Glomerular endothelial cell (primary cell): ENCODE measurements around the gene NNMT. TPM values are rescaled to one million over a fixed set of nuclear protein-coding genes. Genes with fewer than 3 reads are reported as not detected.

Source experiments
- DNase-seq: peaks from one replicate; pipeline ENCODE4 v3.0.0-alpha.2; 2011; ENCODE audit warnings: low read depth, low spot score; ENCODE audit errors: extremely low read depth
- total RNA-seq: library from RNA; depleted of rRNA; stranded (reverse); fragments of >200 nt; gene quantifications from 2 replicates; pipeline ENCODE4 v1.2.3, GENCODE V29; 2015

The NNMT gene
- total RNA-seq, 1 donor from 2014 or later, result 279 TPM

GRCh38 chr11:114282488-114282887, 13.7 kb upstream of the NNMT start:
- no peak for DNase-seq

GRCh38 chr11:114283422-114283821, 12.8 kb upstream of the NNMT start:
- DNase-seq, result no peak

GRCh38 chr11:114284021-114284420, 12.2 kb upstream of the NNMT start:
- DNase-seq, result no peak

GRCh38 chr11:114284914-114285313, 11.3 kb upstream of the NNMT start:
- DNase-seq, result no peak

GRCh38 chr11:114285599-114285998, 10.6 kb upstream of the NNMT start:
- no peak for DNase-seq

GRCh38 chr11:114286229-114286628, 10.0 kb upstream of the NNMT start:
- no peak for DNase-seq

GRCh38 chr11:114287154-114287553, 9.0 kb upstream of the NNMT start:
- no peak for DNase-seq

- DNase-seq, result no peak
Observed at GRCh38 chr11:114288136-114288535, 8.1 kb upstream of the NNMT start.

- no peak for DNase-seq
Observed at GRCh38 chr11:114289779-114290178, 6.4 kb upstream of the NNMT start.

GRCh38 chr11:114290503-114291235, 5.5 kb upstream of the NNMT start:
- no peak for DNase-seq

- no peak for DNase-seq
Observed at GRCh38 chr11:114291381-114291780, 4.8 kb upstream of the NNMT start.

- no peak for DNase-seq
Observed at GRCh38 chr11:114291842-114292680, 4.1 kb upstream of the NNMT start.

GRCh38 chr11:114293201-114293711, 2.9 kb upstream of the NNMT start:
- no peak for DNase-seq

GRCh38 chr11:114296605-114297372, 590 bp downstream of the NNMT start:
- no peak for DNase-seq

GRCh38 chr11:114297806-114298709, 1.9 kb downstream of the NNMT start:
- no peak for DNase-seq

- DNase-seq, result no peak
Observed at GRCh38 chr11:114298710-114299109, 2.5 kb downstream of the NNMT start.

GRCh38 chr11:114301088-114301487, 4.9 kb downstream of the NNMT start:
- DNase-seq, result no peak

GRCh38 chr11:114301927-114302326, 5.7 kb downstream of the NNMT start:
- no peak for DNase-seq

- no peak for DNase-seq
Observed at GRCh38 chr11:114302663-114303062, 6.5 kb downstream of the NNMT start.

- DNase-seq, result no peak
Observed at GRCh38 chr11:114304065-114304464, 7.9 kb downstream of the NNMT start.
